Skeletal muscle tissue (tissue), 4 donors: Measurements from ENCODE around the gene GRIN3B. TPM values are rescaled to one million over a fixed set of nuclear protein-coding genes. Genes with fewer than 3 reads are reported as not detected.

Experiments
- H3K27ac ChIP-seq: one replicate; pipeline ENCODE4 v1.7.0; 2013; ENCODE audit warnings: mild to moderate bottlenecking, low read depth, low read length, inconsistent platforms
- H3K27me3 ChIP-seq, 3 donors: one replicate each; pipeline ENCODE4 v1.7.0; 2013; ENCODE audit warnings: low read length in 3 of 3; ENCODE audit not compliant: control insufficient read depth in 3 of 3, insufficient read depth in 3 of 3
- H3K36me3 ChIP-seq, 3 donors: one replicate each; pipeline ENCODE4 v1.7.0; 2013; ENCODE audit warnings: low read length in 3 of 3; ENCODE audit not compliant: control insufficient read depth in 3 of 3, insufficient read depth in 3 of 3
- H3K4me1 ChIP-seq, 3 donors: one replicate each; pipeline ENCODE4 v1.7.0; 2013; ENCODE audit warnings: low read length in 3 of 3, mild to moderate bottlenecking in 3 of 3; ENCODE audit not compliant: control insufficient read depth in 3 of 3, insufficient read depth in 3 of 3
- H3K4me3 ChIP-seq, 3 donors: one replicate each; pipeline ENCODE4 v1.7.0; 2013; ENCODE audit warnings: low read length in 3 of 3
- H3K9ac ChIP-seq, 3 donors: one replicate each; pipeline ENCODE4 v1.7.0; 2013; ENCODE audit warnings: low read length in 3 of 3, mild to moderate bottlenecking in 3 of 3, moderate library complexity in 2 of 3, low read depth in 1 of 3
- H3K9me3 ChIP-seq, 3 donors: one replicate each; pipeline ENCODE4 v1.7.0; 2013; ENCODE audit warnings: low read length in 3 of 3; ENCODE audit not compliant: control insufficient read depth in 3 of 3
- total RNA-seq: library from RNA; depleted of rRNA; stranded (reverse); fragments of >200 nt; gene quantifications from one replicate; pipeline ENCODE4 v1.2.3, GENCODE V29; 2014
- donor health status: Osteomylitis.

Gene GRIN3B
- total RNA-seq, 1 donor from 2014 or later: not detected

DNA sequence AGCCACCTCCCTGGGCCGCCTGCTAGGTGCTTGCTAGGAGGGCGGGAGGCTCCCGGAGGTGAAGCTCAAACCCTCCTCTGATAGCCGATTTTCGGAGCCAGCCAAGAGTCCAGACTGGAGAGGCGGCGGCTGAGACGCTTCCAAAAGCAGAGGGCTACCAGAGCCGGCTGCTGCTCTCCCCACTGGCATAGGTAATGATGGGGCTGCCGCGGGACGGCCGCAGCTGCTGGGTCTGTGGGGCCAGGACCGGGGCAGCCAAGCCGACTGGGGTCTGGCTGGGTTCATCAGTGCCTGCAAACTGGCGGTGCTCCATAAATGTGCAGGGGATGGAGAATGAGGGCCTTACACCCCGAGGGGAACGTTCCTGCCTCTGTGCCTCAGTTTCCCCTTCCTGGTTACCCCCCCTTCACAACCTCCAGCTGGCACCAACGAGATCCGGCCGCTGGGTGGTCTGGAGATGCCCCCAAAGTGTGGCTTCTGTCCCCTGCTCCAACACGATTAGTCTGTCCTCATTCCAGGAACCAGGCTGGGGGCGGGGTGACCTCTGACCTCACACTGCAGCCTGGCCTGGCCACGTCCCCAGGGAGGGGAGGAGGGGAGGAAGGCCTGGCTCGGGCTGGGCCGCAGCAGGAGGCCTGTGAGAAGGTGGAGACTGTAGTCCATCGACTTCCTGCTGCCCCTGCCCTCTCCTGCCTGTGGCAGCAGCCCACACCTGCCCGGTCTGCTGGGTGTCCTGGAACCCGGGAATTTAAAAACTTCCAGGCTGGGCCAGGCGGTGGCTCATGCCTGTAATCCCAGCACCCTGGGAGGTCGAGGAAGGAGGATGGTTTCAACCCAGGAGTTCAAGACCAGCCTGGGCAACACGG lies 19.9 kb upstream of the GRIN3B start:
- Histone ChIP-seq H3K9me3 (no peaks in the 10 kb centered on the region), H3K4me1 (peaks cover 14 to 21% (median 18%) of the 10 kb centered on the region in 3 donors), H3K36me3 (no peaks in the 10 kb centered on the region), H3K27ac (no peak overlapping the region), H3K4me3 (no peak overlapping the region), H3K9ac (no peak overlapping the region), H3K27me3 (peaks cover 0 to 12% (median 5%) of the 10 kb centered on the region in 3 donors)

DNA sequence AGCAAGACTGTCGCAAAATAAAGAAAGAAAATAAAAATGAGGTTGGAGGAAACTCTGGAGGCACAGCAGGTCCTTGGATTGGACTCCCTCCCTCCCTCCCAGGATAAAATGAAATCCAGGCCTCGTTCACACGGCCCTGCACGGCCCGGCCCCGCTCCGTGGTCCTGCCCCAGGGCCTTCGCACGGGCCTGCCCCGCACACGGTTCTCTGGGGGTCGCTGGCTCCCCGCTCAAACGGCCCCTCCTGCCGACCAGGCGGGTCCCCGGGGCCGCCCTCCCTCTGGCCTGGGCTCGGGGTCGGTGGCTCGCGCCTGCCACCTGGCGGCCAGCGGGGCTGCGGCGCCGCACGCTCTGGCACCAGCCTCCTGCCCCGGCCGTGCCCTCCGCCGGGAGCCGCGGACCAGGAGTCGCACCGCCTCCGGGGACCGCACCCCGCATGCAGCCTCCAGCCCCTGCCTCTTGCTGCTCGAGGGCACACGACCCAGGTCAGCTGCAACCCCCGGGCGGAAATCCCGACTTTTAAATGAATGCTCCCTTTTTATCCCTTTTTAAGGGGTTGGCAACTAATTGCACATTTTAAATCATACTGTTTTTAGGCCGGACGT lies 17.6 kb upstream of the GRIN3B start:
- Histone ChIP-seq H3K36me3 (peaks cover 6 to 14% (median 7%) of the 10 kb centered on the region in 3 donors), H3K27ac (no peak overlapping the region), H3K4me3 (peak overlapping the region; percentile 35 to 66 (median 62)), H3K9me3 (no peaks in the 10 kb centered on the region), H3K4me1 (peaks cover 14 to 23% (median 22%) of the 10 kb centered on the region in 3 donors), H3K9ac (peak overlapping the region; percentile 40 to 71 (median 50)), H3K27me3 (peaks cover 0 to 6% (median 5%) of the 10 kb centered on the region in 3 donors)

DNA sequence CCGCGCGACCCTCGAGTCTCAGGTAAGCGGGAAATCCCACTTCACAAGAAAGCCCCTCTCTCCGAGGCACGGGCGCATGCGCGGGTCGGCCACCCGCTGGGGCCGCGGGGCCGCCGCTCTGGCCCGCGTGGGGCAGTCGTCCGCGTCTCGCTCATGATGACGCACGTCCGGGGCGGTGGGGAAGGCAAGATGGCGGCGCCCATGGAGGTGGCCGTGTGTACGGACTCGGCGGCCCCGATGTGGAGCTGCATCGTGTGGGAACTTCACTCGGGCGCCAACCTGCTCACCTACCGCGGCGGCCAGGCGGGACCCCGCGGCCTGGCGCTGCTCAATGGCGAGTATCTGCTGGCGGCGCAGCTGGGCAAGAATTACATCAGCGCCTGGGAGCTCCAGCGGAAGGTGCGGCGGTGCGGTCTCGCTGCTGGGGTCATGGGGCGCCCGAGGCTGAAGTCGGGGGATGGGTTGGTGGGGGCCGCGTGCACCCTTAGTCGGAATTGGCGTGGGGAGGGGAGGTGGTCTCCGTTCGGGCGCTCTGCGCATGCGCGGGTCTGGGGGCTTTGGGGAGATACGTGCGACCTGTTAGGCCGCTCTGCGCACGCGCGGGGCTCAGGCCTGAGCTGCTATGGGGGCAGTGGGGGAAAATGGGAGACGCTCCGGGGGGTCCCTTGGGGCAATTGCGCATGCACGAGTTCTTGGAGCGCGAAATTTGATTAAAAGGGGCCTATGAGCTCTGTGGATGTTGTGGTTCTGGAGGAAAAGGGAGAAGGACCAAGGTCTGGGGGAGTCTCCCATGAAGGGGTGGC lies 15.9 kb upstream of the GRIN3B start, which contains the start of gene WDR18:
Gene WDR18 (plus strand): TSS at position 181 of the 803 bp plus-strand sequence. CDS start 9 bp downstream, at position 190.
- Histone ChIP-seq H3K36me3 (peaks cover 15 to 21% (median 15%) of the 10 kb centered on the region in 3 donors), H3K9me3 (no peaks in the 10 kb centered on the region), H3K4me3 (peak within 1 kb of the TSS; percentile 80 to 97 (median 95)), H3K27me3 (peaks cover 0 to 2% (median 2%) of the 10 kb centered on the region in 3 donors), H3K4me1 (peaks cover 14 to 23% (median 22%) of the 10 kb centered on the region in 3 donors), H3K27ac (peak within 1 kb of the TSS; percentile 88), H3K9ac (peak within 1 kb of the TSS; percentile 84 to 93 (median 92))

DNA sequence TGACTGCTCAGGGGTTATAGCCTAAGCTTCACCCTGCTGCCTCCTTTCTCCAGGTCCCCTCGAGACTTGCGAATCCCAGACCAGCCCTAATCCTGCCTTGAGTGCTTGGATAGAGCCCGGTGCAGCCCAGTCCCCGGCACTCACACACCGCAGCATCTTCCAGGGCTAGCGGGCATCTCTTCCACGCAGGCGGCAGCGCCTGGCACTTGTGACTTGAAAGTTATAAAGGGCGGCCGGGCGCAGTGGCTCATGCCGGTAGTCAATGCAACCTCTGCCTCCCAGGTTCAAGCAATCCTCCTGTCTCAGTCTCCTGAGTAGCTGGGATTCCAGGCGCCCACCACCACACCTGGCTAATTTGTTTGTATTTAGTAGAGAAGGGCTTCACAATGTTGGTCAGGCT lies 14.1 kb upstream of the GRIN3B start:
- Histone ChIP-seq H3K27ac (no peak overlapping the region), H3K4me3 (no peak overlapping the region)

DNA sequence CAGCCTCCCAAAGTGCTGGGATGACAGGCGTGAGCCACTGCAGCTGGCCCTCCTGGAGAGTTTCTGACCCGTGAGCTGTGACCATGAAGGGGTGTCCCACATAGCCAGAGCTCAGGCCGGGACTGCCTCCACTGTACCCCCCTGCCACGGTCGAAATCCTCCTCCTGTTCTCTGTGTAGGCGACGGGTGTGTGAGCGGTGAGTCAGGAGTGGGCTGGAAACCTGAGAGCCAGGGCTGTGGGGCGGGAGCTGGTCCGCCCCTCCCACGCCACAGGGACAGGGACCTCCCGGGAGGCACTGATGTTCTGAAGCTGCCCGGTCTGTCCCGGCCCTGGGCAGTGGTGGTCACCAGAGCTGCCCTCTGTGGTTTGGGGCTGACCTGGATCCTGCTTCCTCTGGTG lies 12.1 kb upstream of the GRIN3B start:
- Histone ChIP-seq H3K36me3 (peaks cover 18 to 37% (median 28%) of the 10 kb centered on the region in 3 donors), H3K9ac (no peak overlapping the region), H3K4me1 (peaks cover 9 to 20% (median 15%) of the 10 kb centered on the region in 3 donors), H3K9me3 (no peaks in the 10 kb centered on the region), H3K27ac (no peak overlapping the region), H3K4me3 (no peak overlapping the region), H3K27me3 (no peaks in the 10 kb centered on the region)

More for the DNA sequence above, 14.1 kb upstream of the GRIN3B start:
- peaks cover 18 to 32% (median 26%) of the 10 kb centered on the region in 3 donors for H3K36me3 ChIP-seq
- H3K4me1 ChIP-seq: peaks cover 12 to 23% (median 18%) of the 10 kb centered on the region in 3 donors
- no peak overlapping the region for H3K9ac ChIP-seq
- H3K9me3 ChIP-seq: no peaks in the 10 kb centered on the region
- H3K27me3 ChIP-seq: no peaks in the 10 kb centered on the region

DNA sequence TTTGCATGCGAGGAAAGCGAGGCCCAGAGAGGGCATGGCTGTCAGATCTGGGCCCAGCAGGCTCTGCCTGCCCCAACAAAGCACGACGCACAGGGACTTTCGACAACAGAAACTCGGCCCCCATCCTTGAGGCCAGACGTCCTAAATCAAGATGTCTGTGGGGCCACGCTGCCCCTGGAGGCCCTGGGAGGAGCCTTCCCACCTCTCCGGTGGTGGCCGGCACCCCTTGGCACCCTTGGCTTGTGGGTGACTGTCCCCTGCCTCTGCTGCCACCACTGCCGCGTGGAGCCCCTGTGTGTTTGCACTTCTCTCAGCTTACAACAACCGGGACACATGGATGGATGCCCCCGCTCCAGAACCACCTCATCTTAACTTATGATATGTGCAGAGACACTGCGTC lies 11.7 kb upstream of the GRIN3B start:
- no peak overlapping the region for H3K27ac ChIP-seq
- peaks cover 8 to 20% (median 13%) of the 10 kb centered on the region in 3 donors for H3K4me1 ChIP-seq
- no peaks in the 10 kb centered on the region for H3K27me3 ChIP-seq
- no peaks in the 10 kb centered on the region for H3K9me3 ChIP-seq
- H3K36me3 ChIP-seq: peaks cover 18 to 38% (median 31%) of the 10 kb centered on the region in 3 donors
- no peak overlapping the region for H3K4me3 ChIP-seq
- H3K9ac ChIP-seq: no peak overlapping the region

DNA sequence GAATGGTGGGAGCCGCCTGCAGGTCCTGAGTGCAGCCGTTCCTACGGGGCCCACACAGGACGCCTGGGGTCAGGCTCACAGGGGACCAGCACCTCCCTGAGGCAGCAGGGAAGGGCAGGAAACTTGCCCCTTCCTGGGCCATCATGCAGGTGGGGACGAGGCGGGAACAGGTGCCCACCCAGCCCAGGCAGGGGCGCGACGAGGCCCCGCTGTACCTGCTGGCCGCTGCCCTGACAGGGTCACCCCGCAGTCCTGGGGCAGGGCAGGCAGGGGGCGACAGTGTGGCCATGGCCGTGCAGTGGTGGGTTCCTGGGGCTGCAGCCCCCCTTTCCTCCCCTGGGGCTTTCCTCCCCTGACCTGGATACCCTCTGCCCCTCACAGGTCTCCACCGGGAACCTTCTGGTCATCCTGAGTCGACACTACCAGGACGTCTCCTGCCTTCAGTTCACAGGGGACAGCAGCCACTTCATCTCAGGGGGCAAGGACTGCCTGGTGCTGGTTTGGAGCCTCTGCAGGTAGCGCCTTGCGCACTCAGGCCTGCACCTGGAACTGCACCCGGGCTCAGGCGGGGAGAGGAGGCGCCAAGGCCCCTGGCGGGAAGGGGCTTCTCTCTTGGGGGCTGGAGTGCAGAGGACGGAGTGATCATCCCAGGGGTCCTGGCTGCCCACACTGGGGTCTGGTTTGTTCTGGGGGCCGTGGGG lies 10.7 kb upstream of the GRIN3B start:
- no peaks in the 10 kb centered on the region for H3K9me3 ChIP-seq
- H3K27ac ChIP-seq: no peak overlapping the region
- no peak overlapping the region for H3K9ac ChIP-seq
- H3K27me3 ChIP-seq: peaks cover 0 to under 1% (median 0%) of the 10 kb centered on the region in 3 donors
- H3K36me3 ChIP-seq: peaks cover 18 to 38% (median 31%) of the 10 kb centered on the region in 3 donors
- peaks cover 4 to 12% (median 8%) of the 10 kb centered on the region in 3 donors for H3K4me1 ChIP-seq
- H3K4me3 ChIP-seq: no peak overlapping the region

DNA sequence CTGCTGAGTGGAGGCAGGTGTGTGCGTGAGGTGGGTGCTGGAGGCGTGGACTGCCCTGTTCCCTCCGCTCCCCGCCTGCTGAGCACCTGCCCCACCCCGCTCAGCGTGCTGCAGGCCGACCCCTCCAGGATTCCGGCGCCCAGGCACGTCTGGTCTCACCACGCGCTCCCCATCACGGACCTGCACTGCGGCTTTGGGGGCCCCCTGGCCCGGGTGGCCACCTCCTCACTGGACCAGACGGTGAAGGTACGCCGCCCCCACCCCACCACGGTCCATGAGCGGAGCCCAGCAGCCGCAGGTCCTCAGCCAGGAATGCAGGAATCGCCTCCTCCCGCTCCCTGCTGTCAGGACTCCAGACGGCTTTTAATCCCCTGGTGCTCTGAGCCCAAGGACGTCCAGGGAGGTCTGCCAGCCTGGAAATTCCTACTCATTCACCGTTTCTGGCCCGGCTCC lies 10.1 kb upstream of the GRIN3B start:
- H3K27ac ChIP-seq: no peak overlapping the region
- H3K27me3 ChIP-seq: peaks cover 2 to 3% (median 3%) of the 10 kb centered on the region in 3 donors
- peaks cover 0 to 7% (median 2%) of the 10 kb centered on the region in 3 donors for H3K4me1 ChIP-seq
- H3K4me3 ChIP-seq: no peak overlapping the region
- H3K9ac ChIP-seq: no peak overlapping the region
- H3K36me3 ChIP-seq: peaks cover 18 to 38% (median 31%) of the 10 kb centered on the region in 3 donors
- H3K9me3 ChIP-seq: no peaks in the 10 kb centered on the region

DNA sequence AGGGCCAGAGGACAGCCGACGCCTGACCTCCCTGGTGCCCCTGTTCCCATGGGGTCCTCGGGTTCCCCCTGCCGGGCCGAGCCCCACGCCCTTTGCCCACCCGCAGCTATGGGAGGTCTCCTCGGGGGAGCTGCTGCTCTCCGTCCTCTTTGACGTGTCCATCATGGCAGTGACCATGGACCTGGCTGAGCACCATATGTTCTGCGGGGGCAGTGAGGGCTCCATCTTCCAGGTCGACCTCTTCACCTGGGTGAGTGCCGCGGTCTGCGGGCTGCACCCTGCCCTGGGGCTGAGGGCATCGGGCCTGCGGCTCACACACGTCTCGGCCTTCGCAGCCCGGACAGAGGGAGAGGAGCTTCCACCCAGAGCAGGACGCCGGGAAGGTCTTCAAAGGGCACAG lies 9.5 kb upstream of the GRIN3B start:
- Histone ChIP-seq H3K36me3 (peaks cover 18 to 34% (median 31%) of the 10 kb centered on the region in 3 donors), H3K9me3 (no peaks in the 10 kb centered on the region), H3K27ac (no peak overlapping the region)

More for the DNA sequence above, 9.5 kb upstream of the GRIN3B start:
- Histone ChIP-seq H3K4me3 (no peak overlapping the region), H3K9ac (no peak overlapping the region), H3K27me3 (peaks cover 7 to 9% (median 8%) of the 10 kb centered on the region in 3 donors), H3K4me1 (peaks cover 0 to 6% (median 2%) of the 10 kb centered on the region in 3 donors)
